ENCODE data around the gene HTR3D.

GRCh38 chr3:183984127-183984740, 47.3 kb upstream of the HTR3D start:
- TF ChIP-seq, protein P1, sequence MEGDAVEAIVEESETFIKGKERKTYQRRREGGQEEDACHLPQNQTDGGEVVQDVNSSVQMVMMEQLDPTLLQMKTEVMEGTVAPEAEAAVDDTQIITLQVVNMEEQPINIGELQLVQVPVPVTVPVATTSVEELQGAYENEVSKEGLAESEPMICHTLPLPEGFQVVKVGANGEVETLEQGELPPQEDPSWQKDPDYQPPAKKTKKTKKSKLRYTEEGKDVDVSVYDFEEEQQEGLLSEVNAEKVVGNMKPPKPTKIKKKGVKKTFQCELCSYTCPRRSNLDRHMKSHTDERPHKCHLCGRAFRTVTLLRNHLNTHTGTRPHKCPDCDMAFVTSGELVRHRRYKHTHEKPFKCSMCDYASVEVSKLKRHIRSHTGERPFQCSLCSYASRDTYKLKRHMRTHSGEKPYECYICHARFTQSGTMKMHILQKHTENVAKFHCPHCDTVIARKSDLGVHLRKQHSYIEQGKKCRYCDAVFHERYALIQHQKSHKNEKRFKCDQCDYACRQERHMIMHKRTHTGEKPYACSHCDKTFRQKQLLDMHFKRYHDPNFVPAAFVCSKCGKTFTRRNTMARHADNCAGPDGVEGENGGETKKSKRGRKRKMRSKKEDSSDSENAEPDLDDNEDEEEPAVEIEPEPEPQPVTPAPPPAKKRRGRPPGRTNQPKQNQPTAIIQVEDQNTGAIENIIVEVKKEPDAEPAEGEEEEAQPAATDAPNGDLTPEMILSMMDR (conservative IDR thresholded peaks at IDR 0.05; ENCODE audit: low read depth, low read length): no peak
- TF ChIP-seq EZH2 (IDR thresholded peaks at IDR 0.05; ENCODE audit: borderline replicate concordance, low read depth, low read length, poor library complexity, severe bottlenecking): no peak

Measured in A673 (cell line).